Measurements from ENCODE around the gene C16orf74.

Gene C16orf74
- 0 to 1.3 (median 0.25) reads per million in 17 experiments for total RNA-seq

DNA sequence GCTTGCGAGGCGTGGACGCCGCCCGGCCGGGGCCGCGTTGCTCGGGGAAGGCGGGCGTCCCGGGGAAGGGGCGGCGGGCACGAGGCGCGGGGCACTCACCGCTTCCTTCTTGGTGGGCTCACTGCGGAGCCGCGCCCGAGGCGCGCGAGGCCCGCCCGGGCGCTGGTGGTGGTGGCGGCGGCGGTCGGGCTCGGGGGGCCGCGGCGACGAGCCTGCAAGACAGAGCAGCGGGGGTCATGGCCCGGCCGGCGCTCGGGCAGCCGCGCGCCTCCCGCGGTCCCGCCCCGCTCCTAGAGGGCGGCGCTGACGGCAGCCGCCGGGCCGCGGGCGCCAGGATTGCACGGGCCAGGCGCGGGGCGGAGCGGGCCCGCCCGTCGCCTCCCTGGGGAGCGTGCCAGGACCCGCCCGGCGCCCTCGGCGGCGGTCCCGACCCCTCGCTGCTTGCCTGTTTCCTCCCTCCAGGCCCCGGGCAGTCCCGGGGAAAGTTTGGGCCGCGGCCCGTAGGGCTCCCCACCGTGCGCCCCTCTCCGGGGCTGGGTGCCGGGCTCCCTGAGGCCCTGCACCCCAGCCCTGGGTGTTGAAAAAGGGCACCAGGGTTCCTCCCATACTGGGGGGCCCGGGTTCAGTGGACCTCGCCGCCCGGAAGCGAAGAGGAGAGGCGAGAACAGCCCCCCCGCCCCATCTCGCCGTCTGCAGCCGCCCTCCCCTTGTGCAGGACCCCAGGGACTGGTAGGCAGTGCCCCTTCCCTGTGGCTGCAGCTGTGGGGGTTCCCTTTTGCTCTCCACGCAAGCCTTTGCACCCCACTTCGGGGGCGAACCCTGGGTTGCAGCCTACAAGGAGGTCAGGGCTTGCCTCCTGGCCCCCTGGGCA lies at the start of gene C16orf74:
TSS of gene C16orf74 (minus strand) at position 270 of the 871 bp plus-strand sequence. CDS start 15,879 bp downstream, outside the sequence.
- peak; percentile 59 to 86 (median 72) for DNase-seq

DNA sequence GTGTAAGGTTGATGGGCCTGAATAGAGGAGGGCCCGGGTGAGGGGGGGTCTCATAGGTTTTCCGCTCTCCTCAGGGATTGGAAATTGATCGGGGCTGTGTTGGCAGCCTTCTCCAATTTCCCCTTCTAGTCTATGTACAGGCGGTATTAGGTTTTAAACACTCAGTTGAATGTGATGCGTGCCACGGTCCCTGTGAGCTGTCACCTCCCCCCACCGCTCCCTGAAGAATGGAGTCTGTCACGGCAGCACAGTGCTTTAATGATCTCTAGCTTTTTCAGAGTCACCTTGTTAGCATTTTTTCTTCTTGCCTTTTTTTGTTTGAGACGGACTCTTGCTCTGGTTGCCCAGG lies 49.4 kb upstream of the C16orf74 start:
- peak in 1 of 4 experiments; percentile 10 for DNase-seq

DNA sequence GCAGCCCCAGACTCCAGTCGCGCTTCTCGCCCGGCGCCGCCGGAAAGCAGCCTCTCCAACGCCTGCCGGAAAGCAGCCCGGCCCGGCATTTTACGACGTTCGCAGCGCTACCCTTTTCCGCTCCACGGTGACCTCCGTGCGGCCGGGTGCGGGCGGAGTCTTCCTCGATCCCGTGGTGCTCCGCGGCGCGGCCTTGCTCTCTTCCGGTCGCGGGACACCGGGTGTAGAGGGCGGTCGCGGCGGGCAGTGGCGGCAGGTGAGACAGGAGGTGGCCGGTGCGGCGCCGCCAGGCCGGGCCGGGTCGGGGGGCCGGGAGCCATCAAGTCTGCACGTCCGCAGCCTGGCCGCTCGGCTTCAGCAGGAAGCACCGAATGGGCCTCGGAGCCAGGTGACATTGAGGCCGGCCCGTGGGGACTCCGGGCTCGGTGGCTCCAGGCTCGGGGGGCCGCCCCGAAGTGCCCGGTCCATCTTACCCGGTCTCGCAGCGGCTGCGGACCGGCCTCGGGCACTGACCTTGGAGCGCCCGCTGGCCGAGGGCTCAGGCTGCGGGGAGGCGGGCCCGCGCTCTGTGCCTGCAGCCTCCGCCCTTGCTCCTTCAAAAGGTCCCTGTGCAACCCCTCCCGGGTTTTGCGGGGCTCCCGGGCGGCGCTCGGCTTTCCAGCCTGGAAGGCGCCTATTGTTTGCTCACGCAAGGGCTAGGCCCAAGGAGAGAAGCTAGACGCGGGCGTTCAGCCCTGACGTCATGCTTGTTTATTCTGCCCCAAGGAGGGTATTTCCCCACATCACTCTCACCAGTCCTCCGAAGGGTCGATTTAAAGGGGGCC lies 48.8 kb upstream of the C16orf74 start, which contains the start of the genes COX4I1 and EMC8:
TSS of gene COX4I1 (plus strand) at position 199 of the 824 bp plus-strand sequence. CDS start 1,511 bp downstream, outside the sequence.
TSS of gene EMC8 (minus strand) at position 48 of the 824 bp plus-strand sequence. CDS start 249 bp downstream, outside the sequence.
- peak; percentile 95 to 98 (median 97) for DNase-seq

- peak; percentile 49 to 76 (median 62) for DNase-seq
Measured at GRCh38 chr16:85798901-85799496, 48.1 kb upstream of the C16orf74 start.

GRCh38 chr16:85798283-85798776 lies 47.4 kb upstream of the C16orf74 start:
- peak in 1 of 4 experiments; percentile 5 for DNase-seq

DNA sequence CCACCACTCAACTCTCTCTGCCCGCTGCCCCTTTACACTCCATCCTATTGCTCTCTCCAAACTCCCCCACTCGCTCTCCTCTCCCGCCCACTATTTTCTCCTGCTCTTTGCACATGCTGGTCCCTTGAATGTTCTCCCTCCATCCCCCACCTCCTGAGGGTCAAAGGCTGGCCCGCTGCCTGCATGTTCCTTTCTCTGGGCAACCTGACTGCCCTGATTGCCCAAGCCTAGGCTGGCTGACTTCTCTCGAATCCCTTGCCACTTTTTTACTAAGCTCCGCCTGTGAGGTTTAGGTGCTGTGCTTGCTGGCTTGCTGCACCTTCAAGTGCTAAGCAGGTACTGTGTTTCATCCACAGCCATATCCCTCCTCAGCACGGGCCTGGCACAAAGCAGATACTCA lies 45.7 kb upstream of the C16orf74 start:
- no peak for DNase-seq

- no peak for DNase-seq
Measured at GRCh38 chr16:85796152-85796551, 45.3 kb upstream of the C16orf74 start.

DNA sequence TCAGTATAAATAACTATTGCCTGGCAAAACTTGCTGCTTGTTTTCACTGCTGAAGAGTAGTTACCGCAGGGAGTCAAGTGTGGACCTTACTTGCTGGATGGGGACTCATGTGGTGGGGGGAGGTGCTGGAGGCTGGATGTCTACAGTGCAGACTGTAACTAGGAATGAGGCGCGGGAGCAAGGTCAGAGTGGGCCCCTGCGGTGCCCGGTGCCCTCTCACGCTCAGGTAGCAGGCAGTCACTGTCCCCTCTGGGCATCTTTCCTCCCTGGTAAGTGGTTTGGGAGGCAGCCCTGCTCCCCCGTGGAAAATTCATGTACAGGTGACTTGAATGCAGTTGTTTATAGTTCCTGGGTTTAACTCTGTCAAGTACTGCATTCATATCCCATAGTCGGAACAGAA lies 43.8 kb upstream of the C16orf74 start:
- DNase-seq = no peak

DNA sequence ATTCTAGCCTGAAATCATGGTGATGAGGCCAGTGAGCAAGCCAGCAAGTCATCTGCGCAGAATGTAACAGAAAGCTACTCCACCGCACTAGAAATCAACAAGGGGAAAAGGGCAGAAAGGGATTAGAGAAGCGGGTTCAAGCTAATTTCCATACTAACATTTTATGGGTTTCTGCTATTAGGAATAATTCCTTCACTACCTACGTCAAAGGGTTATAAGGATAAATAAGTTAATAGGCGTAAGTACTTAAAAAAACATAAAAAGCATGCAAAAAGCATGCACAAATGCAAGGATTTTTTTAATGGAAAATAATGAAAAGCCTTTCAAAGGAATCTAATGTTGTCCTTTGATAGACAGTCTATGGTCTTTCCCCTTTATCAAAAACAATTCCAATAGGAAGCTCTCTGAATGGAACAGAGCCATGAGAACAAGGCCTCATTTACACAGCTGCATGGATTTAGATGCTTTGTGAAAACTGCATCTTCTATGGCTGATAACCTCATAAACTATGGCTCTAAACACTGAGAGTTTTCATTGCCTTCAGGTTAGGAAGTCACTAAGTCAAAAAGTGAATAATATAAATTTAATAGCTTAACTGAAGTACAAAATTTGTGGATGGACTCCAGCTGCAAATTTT lies 42.9 kb upstream of the C16orf74 start:
- DNase-seq = no peak

- no peak for DNase-seq
Measured at GRCh38 chr16:85789773-85790172, 38.9 kb upstream of the C16orf74 start.

DNA sequence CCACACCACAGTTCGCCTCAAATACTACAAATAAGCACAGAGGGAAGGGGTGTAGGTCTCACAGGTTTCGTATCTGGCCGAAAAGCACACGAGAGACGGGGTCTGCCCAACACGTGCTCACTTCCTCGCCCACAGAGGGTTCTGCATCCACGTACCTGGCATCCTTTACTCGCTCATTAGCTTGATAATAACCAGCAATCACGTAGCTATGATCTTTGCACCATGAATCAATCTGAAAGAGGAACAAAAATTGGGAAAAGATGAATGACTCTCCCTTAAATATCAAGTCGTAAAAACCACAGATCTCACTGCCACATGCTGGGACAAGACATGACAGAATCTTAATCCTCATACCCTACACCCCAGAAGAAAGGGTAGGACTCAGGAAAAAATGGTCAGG lies 37.9 kb upstream of the C16orf74 start:
- DNase-seq = no peak

- no peak for DNase-seq
Measured at GRCh38 chr16:85785927-85786326, 35.0 kb upstream of the C16orf74 start.

DNA sequence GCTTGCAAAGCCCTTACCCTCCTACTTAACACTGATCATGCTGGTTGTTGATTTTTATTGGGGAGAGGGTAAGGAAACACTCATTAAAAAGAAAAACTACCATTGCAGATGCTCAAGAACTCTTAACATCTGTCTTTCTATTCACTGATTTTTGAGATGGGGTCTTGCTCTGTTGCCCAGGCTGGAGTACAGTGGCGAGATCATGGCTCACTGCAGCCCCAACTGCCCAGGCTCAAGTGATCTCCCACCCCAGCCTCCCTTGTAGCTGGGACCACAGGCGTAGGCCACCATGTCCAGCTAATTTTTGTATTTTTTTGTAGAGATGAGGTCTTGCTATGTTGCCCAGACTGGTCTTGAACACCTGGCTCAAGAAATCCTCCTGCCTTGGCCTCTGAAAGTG lies 33.9 kb upstream of the C16orf74 start:
- DNase-seq = no peak

DNA sequence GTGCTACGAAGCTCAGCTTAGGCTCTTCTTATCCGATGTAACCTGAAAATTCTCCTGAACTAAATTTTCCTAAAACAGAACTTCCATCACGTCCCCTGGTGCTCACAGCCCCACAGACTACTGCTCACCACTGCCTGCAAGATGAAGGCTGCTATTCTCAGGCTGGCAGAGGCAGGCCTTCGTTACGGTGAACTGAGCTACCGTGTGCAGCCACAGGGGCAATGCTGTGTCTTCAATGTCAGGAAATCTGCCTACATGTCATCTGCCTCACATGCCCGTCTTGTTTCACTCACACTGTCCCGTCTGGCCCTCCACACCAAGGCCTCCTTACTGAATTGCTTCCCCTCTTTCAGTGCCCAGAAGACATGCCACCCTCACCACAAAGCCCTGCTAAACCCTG lies 32.5 kb upstream of the C16orf74 start:
- DNase-seq = no peak

- DNase-seq = peak in 2 of 4 experiments; percentile 5 to 10
Measured at GRCh38 chr16:85782451-85782850, 31.6 kb upstream of the C16orf74 start.

- DNase-seq = no peak
Measured at GRCh38 chr16:85781695-85782370, 30.9 kb upstream of the C16orf74 start.

DNA sequence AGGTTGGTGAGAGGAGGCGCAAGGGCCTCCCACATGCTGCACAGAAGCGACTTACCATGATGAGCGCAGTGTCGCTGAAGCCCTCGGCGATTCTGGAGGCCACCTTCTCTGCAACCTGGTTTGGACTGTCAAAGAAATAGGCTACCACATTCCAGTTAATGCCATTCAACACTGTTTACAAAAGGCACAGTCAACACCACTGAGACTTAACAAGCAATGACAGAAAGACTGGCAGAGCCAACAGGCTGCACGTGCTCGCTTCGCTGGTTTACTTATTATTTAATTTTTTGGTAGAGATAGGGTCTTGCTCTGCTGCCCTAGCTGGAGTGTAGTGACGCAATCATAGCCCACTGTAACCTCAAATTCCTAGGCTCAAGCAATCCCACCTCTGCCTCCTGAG lies 30.3 kb upstream of the C16orf74 start:
- no peak for DNase-seq

GRCh38 chr16:85780281-85780680 lies 29.4 kb upstream of the C16orf74 start:
- no peak for DNase-seq

GRCh38 chr16:85778873-85779272 lies 28.0 kb upstream of the C16orf74 start:
- no peak for DNase-seq

DNA sequence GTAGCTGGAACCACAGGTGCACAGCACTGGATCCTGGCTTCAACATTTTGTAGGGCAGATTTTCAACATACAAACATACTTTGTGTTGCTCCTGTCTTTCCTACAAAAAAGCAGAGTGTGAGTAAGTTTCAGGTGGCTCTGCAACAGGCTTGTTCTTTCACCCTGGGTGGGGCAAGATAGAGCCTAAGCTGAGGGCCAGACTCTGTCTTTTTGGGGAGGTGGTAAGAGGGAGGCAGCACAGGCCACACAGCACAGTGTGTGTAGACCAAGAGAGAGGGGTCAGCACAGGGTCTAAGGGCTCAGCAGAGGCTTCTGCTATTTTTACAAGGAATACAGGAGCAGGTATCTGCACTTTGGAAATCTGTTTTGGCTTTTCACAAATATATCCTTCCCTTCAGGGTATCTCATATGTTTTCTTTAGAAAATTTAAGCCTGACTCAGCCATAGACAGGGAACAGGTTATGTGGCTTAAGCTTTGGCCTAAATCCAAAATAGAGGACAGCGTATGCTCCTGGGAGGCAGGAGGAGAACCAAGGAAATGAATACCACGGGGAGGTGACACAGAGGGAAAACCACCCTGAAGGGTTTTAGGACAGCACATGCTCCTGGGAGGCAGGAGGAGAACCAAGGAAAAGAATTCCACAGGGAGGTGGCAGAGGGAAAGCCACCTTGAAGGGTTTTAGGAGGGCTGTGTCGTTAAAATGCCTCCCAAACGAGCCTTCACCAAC lies 26.9 kb upstream of the C16orf74 start:
- DNase-seq = no peak

DNA sequence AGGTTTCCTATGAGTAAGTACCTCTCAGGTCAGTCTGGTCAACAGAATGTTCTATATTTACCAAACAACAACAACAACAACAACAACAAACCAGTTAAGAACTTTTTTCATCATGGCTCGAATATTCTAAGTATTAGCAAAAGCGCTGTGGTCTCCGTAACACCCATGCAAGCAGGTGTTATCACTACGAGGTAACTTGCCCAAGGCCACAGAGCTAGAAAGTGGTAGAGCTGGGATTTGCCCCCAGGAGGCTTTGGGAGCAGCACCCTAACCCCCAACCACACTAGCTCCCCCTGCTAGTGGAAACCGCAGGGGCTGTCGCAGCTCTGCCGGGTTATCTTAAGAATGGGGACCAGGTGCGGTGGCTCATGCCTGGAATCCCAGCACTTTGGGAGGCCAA lies 23.9 kb upstream of the C16orf74 start:
- DNase-seq = no peak

Data from suppressor macrophage (primary cell).